ENCODE measurements around the gene DNAAF5. TPM values are rescaled to one million over a fixed set of nuclear protein-coding genes. Genes with fewer than 3 reads are reported as not detected.

The DNAAF5 gene
- polyA plus RNA-seq, 1 of the 3 experiments (the other 2 are of a cell fraction), result 58.5 TPM

- TF ChIP-seq RXRA (IDR thresholded peaks at IDR 0.05; ENCODE audit: borderline replicate concordance, low read depth) (no peak), RCOR1 (IDR thresholded peaks at IDR 0.05; ENCODE audit: low read length) (no peak), ZBTB33 (IDR thresholded peaks at IDR 0.05; ENCODE audit: borderline replicate concordance, low read depth) (no peak), FOXM1 (IDR thresholded peaks at IDR 0.05; ENCODE audit: low read depth) (no peak), GABPA (IDR thresholded peaks at IDR 0.05; ENCODE audit: low read depth) (no peak), IRF3 (IDR thresholded peaks at IDR 0.05; ENCODE audit: low read depth, low read length) (no peak), EZH2phosphoT487 (IDR thresholded peaks at IDR 0.05; ENCODE audit: borderline replicate concordance, low read depth) (no peak), RFX5 (IDR thresholded peaks at IDR 0.05; ENCODE audit: low read length) (no peak), REST (IDR thresholded peaks at IDR 0.05; ENCODE audit: low read depth, low read length) (no peak), POLR2AphosphoS5 (IDR thresholded peaks at IDR 0.05; ENCODE audit: low read depth, low read length) (no peak), MXI1 (IDR thresholded peaks at IDR 0.05; ENCODE audit: low read depth, low read length) (no peak), USF2 (IDR thresholded peaks at IDR 0.05; ENCODE audit: borderline replicate concordance, low read depth, low read length) (no peak), SMC3 (IDR thresholded peaks at IDR 0.05; ENCODE audit: low read depth, low read length) (no peak)
- peaks cover 7 to 25% of the 10 kb centered on the region in 2 experiments; a peak in 3 of 4 replicates for H3K4me1 ChIP-seq (ENCODE audit: control insufficient read depth in 1 of 2, insufficient read depth in 2 of 2, low read depth in 1 of 2, low read length in 1 of 2)
- no peak overlapping the region for H2AFZ ChIP-seq (ENCODE audit: low read depth)
- H3K9me2 ChIP-seq, result no peaks in the 10 kb centered on the region
- ChIA-PET CTCF (interaction anchor here (0.6 to 1.7 kb wide), 4 partner anchors 9 to 1294 kb away, joined by 4 to 7 read pairs (median 4); no protein-coding TSS in a partner anchor), POLR2A (interaction anchor here (0.8 to 1.2 kb wide), 3 partner anchors 12 to 63 kb away, joined by 3 to 5 read pairs (median 4); no protein-coding TSS in a partner anchor)
- no peak overlapping the region for H3K4me3 ChIP-seq (ENCODE audit: low read depth in 2 of 2, low read length in 1 of 2)
- H4K20me1 ChIP-seq (ENCODE audit: insufficient read depth), result no peaks in the 10 kb centered on the region
- no peak overlapping the region for H3K27ac ChIP-seq (ENCODE audit: low read depth in 2 of 2, low read length in 1 of 2)
- no peaks in the 10 kb centered on the region for H3F3A ChIP-seq (replicated peaks; ENCODE audit: insufficient read depth)
- H3K27me3 ChIP-seq (ENCODE audit: insufficient read depth), result no peaks in the 10 kb centered on the region
- peaks cover 81% of the 10 kb centered on the region for H3K79me2 ChIP-seq (ENCODE audit: insufficient read depth)
- peaks cover 22 to 42% of the 10 kb centered on the region in 2 experiments for H3K36me3 ChIP-seq (replicated peaks in 1 of 2; ENCODE audit: control insufficient read depth in 1 of 2, insufficient read depth in 2 of 2, low read length in 1 of 2)
- H3K9ac ChIP-seq, result no peak overlapping the region
- DNase-seq, result no peak
- WGBS (ENCODE audit: low lambda C conversion rate), result 96% methylated on average over 23 of the region's 29 CpGs
- H3K4me2 ChIP-seq, result no peak overlapping the region
- H3K9me3 ChIP-seq, result peaks cover 5% of the 10 kb centered on the region; the same call in 1 of the 2 replicates
Observed at GRCh38 chr7:729140-730000, 2.9 kb downstream of the DNAAF5 start.
